HG03571 (cell line): ENCODE data around the gene DENND5B.
"Not testable (repeated sequence)": the region's sequence is repeated elsewhere in the genome, so short reads cannot be mapped to it uniquely, and the experiment has no call there.

Source experiments
- ATAC-seq: cut with Tn5 transposase; IDR thresholded peaks from one replicate; pipeline ENCODE4 v1.9.1; 2021; ENCODE audit not compliant: unreplicated experiment

The DENND5B gene

GRCh38 chr12:31390991-31391390 is 199.9 kb downstream of the DENND5B start:
- no peak for ATAC-seq

- ATAC-seq = no peak
Measured at GRCh38 chr12:31388713-31389112, 202.2 kb downstream of the DENND5B start.

GRCh38 chr12:31387466-31387865 is 203.5 kb downstream of the DENND5B start:
- no peak for ATAC-seq

GRCh38 chr12:31387011-31387410 is 203.9 kb downstream of the DENND5B start:
- no peak for ATAC-seq

- no peak for ATAC-seq
Measured at GRCh38 chr12:31386364-31386777, 204.6 kb downstream of the DENND5B start.

- ATAC-seq = not testable (repeated sequence)
Measured at GRCh38 chr12:31377210-31377609, 213.7 kb downstream of the DENND5B start.

GRCh38 chr12:31375422-31375821 is 215.5 kb downstream of the DENND5B start:
- not testable (repeated sequence) for ATAC-seq

GRCh38 chr12:31371256-31371620 is 219.7 kb downstream of the DENND5B start:
- ATAC-seq = no peak

GRCh38 chr12:31370531-31371255 is 220.2 kb downstream of the DENND5B start:
- ATAC-seq = no peak

- no peak for ATAC-seq
Measured at GRCh38 chr12:31369712-31370521, 221.0 kb downstream of the DENND5B start.

- ATAC-seq = no peak
Measured at GRCh38 chr12:31368666-31369361, 222.1 kb downstream of the DENND5B start.

- ATAC-seq = no peak
Measured at GRCh38 chr12:31366104-31366621, 224.8 kb downstream of the DENND5B start.

GRCh38 chr12:31363831-31364230 is 227.1 kb downstream of the DENND5B start:
- ATAC-seq = no peak

GRCh38 chr12:31363416-31363809 is 227.5 kb downstream of the DENND5B start:
- no peak for ATAC-seq

- ATAC-seq = peak; percentile 82
Measured at GRCh38 chr12:31362759-31363415, 228.0 kb downstream of the DENND5B start.

GRCh38 chr12:31362115-31362758 is 228.7 kb downstream of the DENND5B start:
- ATAC-seq = peak; percentile 27

GRCh38 chr12:31361730-31362114 is 229.2 kb downstream of the DENND5B start:
- no peak for ATAC-seq

- no peak for ATAC-seq
Measured at GRCh38 chr12:31355747-31356107, 235.2 kb downstream of the DENND5B start.

GRCh38 chr12:31353750-31354708 is 236.9 kb downstream of the DENND5B start:
- no peak for ATAC-seq
